CD4-positive, alpha-beta memory T cell (primary cell): ENCODE data around the gene SIGLEC5. TPM values are rescaled to one million over a fixed set of nuclear protein-coding genes. Genes with fewer than 3 reads are reported as not detected.

Source experiments
- CTCF ChIA-PET: fragments of 350-600 bp; sonication (Branson Sonifier 250); formaldehyde crosslinking; loops from one replicate; lab custom pipeline; 2021; ENCODE audit warnings: inconsistent platforms; ENCODE audit not compliant: partially characterized antibody; lab: Charles Lee
- POLR2A ChIA-PET: fragments of 350-600 bp; sonication (Branson Sonifier 250); formaldehyde crosslinking; loops from one replicate; lab custom pipeline; 2021; ENCODE audit not compliant: partially characterized antibody; lab: Charles Lee
- DNase-seq, 5 donors: peaks; one replicate each; pipeline versions ENCODE4 v3.0.0 to v3.0.0-alpha.2; 2020 to 2022; ENCODE audit warnings: mixed read lengths in 1 of 5
- H3K27ac ChIP-seq: one replicate; pipeline ENCODE4 v1.7.0; 2013; ENCODE audit warnings: low read depth, low read length
- H3K27me3 ChIP-seq: 2 replicates; pipeline ENCODE4 v1.7.0; 2013; ENCODE audit warnings: mild to moderate bottlenecking, low read length, moderate library complexity; ENCODE audit not compliant: insufficient read depth
- H3K36me3 ChIP-seq: 2 replicates; pipeline ENCODE4 v1.7.0; 2013; ENCODE audit warnings: mild to moderate bottlenecking, low read length, moderate library complexity; ENCODE audit not compliant: insufficient read depth
- H3K4me1 ChIP-seq: 2 replicates; pipeline ENCODE4 v1.7.0; 2013; ENCODE audit warnings: mild to moderate bottlenecking, low read length, moderate library complexity; ENCODE audit not compliant: insufficient read depth
- H3K4me3 ChIP-seq, 2 donors: one replicate each; pipeline ENCODE4 v1.7.0; 2013; ENCODE audit warnings: low read length in 2 of 2, mild to moderate bottlenecking in 1 of 2
- H3K9me3 ChIP-seq, 2 donors: one replicate each; pipeline ENCODE4 v1.7.0; 2013; ENCODE audit warnings: low read length in 2 of 2, control low read depth in 1 of 2; ENCODE audit not compliant: control insufficient read depth in 1 of 2
- H3K27ac Mint-ChIP-seq, 7 donors: one replicate each; pipeline ENCODE4 v1.8.0; 2020 to 2021; ENCODE audit warnings: mixed read lengths in 7 of 7, mild to moderate bottlenecking in 6 of 7, inconsistent platforms in 3 of 7, moderate library complexity in 3 of 7
- H3K27me3 Mint-ChIP-seq, 2 donors: one replicate each; pipeline ENCODE4 v1.8.0; 2020 to 2021; ENCODE audit warnings: mixed read lengths in 2 of 2
- H3K36me3 Mint-ChIP-seq, 2 donors: one replicate each; pipeline ENCODE4 v1.8.0; 2020 to 2021; ENCODE audit warnings: mixed read lengths in 2 of 2, inconsistent platforms in 1 of 2, mild to moderate bottlenecking in 1 of 2
- H3K4me1 Mint-ChIP-seq, 4 donors: one replicate each; pipeline ENCODE4 v1.8.0; 2020 to 2021; ENCODE audit warnings: mixed read lengths in 4 of 4, mild to moderate bottlenecking in 1 of 4
- H3K4me3 Mint-ChIP-seq, 8 donors: one replicate each; pipeline ENCODE4 v1.8.0; 2020 to 2021; ENCODE audit warnings: mixed read lengths in 8 of 8, mild to moderate bottlenecking in 7 of 8, moderate library complexity in 6 of 8, inconsistent platforms in 3 of 8
- H3K9me3 Mint-ChIP-seq, 8 donors: one replicate each; pipeline ENCODE4 v1.8.0; 2020 to 2021; ENCODE audit warnings: mixed read lengths in 8 of 8, mild to moderate bottlenecking in 5 of 8, inconsistent platforms in 3 of 8, moderate library complexity in 1 of 8
- intact Hi-C: fragments of 100-400 bp; cut with micrococcal nuclease; formaldehyde crosslinking; loops from one replicate; pipeline ENCODE4 v1.15.1; 2023
- polyA plus RNA-seq, 2 donors: library from polyadenylated mRNA; unstranded; fragments of 300-500 nt; fragmentation: Illumina TruSeq; gene quantifications; one replicate each; pipeline ENCODE4 v1.2.3, GENCODE V29; 2021
- total RNA-seq, 2 experiments: library from RNA; stranded (reverse); gene quantifications; one replicate each; pipeline ENCODE4 v1.2.3, GENCODE V29; 2021

The SIGLEC5 gene
- total and polyA plus RNA-seq, 4 experiments from 2014 or later: not detected

GRCh38 chr19:51644636-51645271 is 14.6 kb upstream of the SIGLEC5 start:
- Histone ChIP-seq H3K9me3 (no peaks in the 10 kb centered on the region), H3K27me3 (no peaks in the 10 kb centered on the region), H3K27ac (no peak overlapping the region), H3K4me1 (no peaks in the 10 kb centered on the region), H3K36me3 (no peaks in the 10 kb centered on the region), H3K4me3 (no peak overlapping the region)
- no peak for DNase-seq
- ChIA-PET CTCF (interaction anchor here (0.6 to 2.2 kb wide), 3 partner anchors 10 to 15 kb away, joined by 3 to 9 read pairs (median 5); no protein-coding TSS in a partner anchor), POLR2A (no interaction called here)
- peak overlapping the region in 2 of 7 donors; percentile 7 to 39 for H3K27ac Mint-ChIP-seq
- H3K27me3 Mint-ChIP-seq: peaks cover 17 to 36% of the 10 kb centered on the region in 2 donors
- no peaks in the 10 kb centered on the region for H3K36me3 Mint-ChIP-seq
- H3K4me1 Mint-ChIP-seq: peaks cover 0 to 2% (median 0%) of the 10 kb centered on the region in 4 donors
- peaks cover 0 to 2% (median 0%) of the 10 kb centered on the region in 8 donors for H3K9me3 Mint-ChIP-seq
- intact Hi-C loops: no loop called here
- no peak overlapping the region for H3K4me3 Mint-ChIP-seq

DNA sequence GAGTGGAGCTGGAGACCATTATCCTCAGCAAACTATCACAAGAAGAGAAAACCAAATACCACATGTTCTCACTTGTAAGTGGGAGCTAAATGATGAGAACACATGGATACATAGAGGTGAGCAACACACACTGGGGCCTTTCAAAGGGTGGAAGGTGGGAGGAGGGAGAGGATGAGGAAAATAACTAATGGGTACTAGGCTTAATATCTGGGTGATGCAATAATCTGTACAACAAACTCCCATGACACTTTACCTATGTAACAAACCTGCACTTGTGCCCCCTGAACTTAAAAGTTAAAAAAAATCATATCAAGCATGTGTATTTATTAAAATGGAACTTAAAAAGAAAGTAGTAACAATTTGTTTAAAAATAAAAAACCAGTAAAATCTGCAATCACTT is 11.4 kb upstream of the SIGLEC5 start:
- ChIA-PET POLR2A (no interaction called here), CTCF (no interaction called here)
- Histone ChIP-seq H3K27ac (no peak overlapping the region), H3K27me3 (no peaks in the 10 kb centered on the region), H3K4me3 (no peak overlapping the region), H3K4me1 (no peaks in the 10 kb centered on the region), H3K9me3 (no peaks in the 10 kb centered on the region), H3K36me3 (no peaks in the 10 kb centered on the region)
- no peak for DNase-seq
- no peaks in the 10 kb centered on the region for H3K36me3 Mint-ChIP-seq
- H3K27ac Mint-ChIP-seq: peak overlapping the region in 1 of 7 donors; percentile 38
- peaks cover 0 to 15% (median 6%) of the 10 kb centered on the region in 8 donors for H3K9me3 Mint-ChIP-seq
- H3K4me3 Mint-ChIP-seq: no peak overlapping the region
- intact Hi-C loops: no loop called here
- peaks cover 0 to 2% (median 0%) of the 10 kb centered on the region in 4 donors for H3K4me1 Mint-ChIP-seq
- H3K27me3 Mint-ChIP-seq: peaks cover 21 to 39% of the 10 kb centered on the region in 2 donors

GRCh38 chr19:51640386-51640785 is 10.2 kb upstream of the SIGLEC5 start:
- Mint-ChIP-seq H3K4me3 (no peak overlapping the region), H3K9me3 (peaks cover 0 to 17% (median 6%) of the 10 kb centered on the region in 8 donors), H3K36me3 (no peaks in the 10 kb centered on the region), H3K4me1 (peaks cover 0 to 2% (median 0%) of the 10 kb centered on the region in 4 donors), H3K27me3 (peaks cover 21 to 40% of the 10 kb centered on the region in 2 donors), H3K27ac (no peak overlapping the region)
- intact Hi-C loops: no loop called here
- Histone ChIP-seq H3K27ac (no peak overlapping the region), H3K4me1 (no peaks in the 10 kb centered on the region), H3K36me3 (no peaks in the 10 kb centered on the region), H3K27me3 (no peaks in the 10 kb centered on the region), H3K4me3 (no peak overlapping the region), H3K9me3 (no peaks in the 10 kb centered on the region)
- no peak for DNase-seq
- ChIA-PET CTCF (interaction anchor here (1.0 kb wide), 1 partner anchor 18 kb away, joined by 3 read pairs; no protein-coding TSS in a partner anchor), POLR2A (no interaction called here)

DNA sequence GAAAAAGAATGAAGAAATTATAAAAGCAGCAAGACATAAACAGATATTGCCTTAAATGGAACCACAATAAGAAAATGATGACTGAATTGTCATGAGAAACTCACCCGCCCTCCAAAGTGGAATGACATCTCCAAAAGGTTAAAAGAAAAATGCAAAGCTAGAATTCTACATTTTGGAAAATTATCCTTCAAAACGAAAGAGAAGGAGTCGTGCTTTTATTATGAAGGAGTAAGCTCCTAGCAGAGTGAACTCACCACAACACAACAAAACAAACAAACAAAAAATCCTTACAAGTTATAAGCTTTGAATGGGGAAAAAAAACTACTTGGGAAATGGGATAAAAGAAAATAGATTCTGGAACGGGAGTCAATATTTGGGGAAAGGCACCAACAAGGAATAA is 9.7 kb upstream of the SIGLEC5 start:
- Histone ChIP-seq H3K4me1 (no peaks in the 10 kb centered on the region), H3K4me3 (no peak overlapping the region), H3K36me3 (no peaks in the 10 kb centered on the region), H3K27ac (no peak overlapping the region), H3K9me3 (no peaks in the 10 kb centered on the region), H3K27me3 (no peaks in the 10 kb centered on the region)
- Mint-ChIP-seq H3K4me3 (no peak overlapping the region), H3K27ac (no peak overlapping the region), H3K27me3 (peaks cover 21 to 40% of the 10 kb centered on the region in 2 donors), H3K36me3 (no peaks in the 10 kb centered on the region), H3K4me1 (peaks cover 0 to 2% (median 0%) of the 10 kb centered on the region in 4 donors), H3K9me3 (peaks cover 0 to 17% (median 6%) of the 10 kb centered on the region in 8 donors)
- POLR2A ChIA-PET: no interaction called here
- intact Hi-C loops: no loop called here
- DNase-seq: no peak
- CTCF ChIA-PET: interaction anchor here (1.0 kb wide), 1 partner anchor 19 kb away, joined by 3 read pairs; no protein-coding TSS in a partner anchor

- no peaks in the 10 kb centered on the region for H3K4me1 Mint-ChIP-seq
- ChIA-PET CTCF (interaction anchor here (1.5 kb wide), 1 partner anchor 22 kb away, joined by 4 read pairs; no protein-coding TSS in a partner anchor), POLR2A (no interaction called here)
- Histone ChIP-seq H3K27ac (no peak overlapping the region), H3K36me3 (no peaks in the 10 kb centered on the region), H3K9me3 (no peaks in the 10 kb centered on the region), H3K27me3 (no peaks in the 10 kb centered on the region), H3K4me3 (no peak overlapping the region), H3K4me1 (no peaks in the 10 kb centered on the region)
- H3K9me3 Mint-ChIP-seq: peaks cover 0 to 17% (median 6%) of the 10 kb centered on the region in 8 donors
- peaks cover 13 to 25% of the 10 kb centered on the region in 2 donors for H3K27me3 Mint-ChIP-seq
- no peak overlapping the region for H3K4me3 Mint-ChIP-seq
- H3K27ac Mint-ChIP-seq: no peak overlapping the region
- peak in 1 of 5 donors; percentile 8 for DNase-seq
- no peaks in the 10 kb centered on the region for H3K36me3 Mint-ChIP-seq
- intact Hi-C loops: no loop called here
These were observed 7.3 kb upstream of the SIGLEC5 start for GRCh38 chr19:51637362-51637978.

DNA sequence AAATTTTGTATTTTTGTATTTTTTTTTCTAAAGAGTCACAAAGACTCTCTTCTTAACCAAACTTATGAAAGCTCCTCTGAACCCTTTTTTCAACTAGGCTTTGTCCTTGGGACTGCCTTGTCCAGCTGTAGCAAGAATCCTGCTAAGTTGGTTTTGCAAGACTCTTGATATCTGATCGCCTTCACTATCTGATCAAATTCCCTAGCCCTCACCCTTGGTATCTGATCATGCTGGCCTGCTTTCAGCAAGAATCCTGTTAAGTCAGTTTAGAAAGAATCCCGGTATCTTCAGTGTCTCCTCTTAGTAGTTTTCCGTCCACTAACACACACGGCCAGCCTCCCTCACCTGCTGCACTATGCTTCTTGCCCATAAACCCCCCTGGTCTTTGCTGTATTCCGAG is 1.9 kb upstream of the SIGLEC5 start:
- no peak overlapping the region for H3K4me3 ChIP-seq
- no peaks in the 10 kb centered on the region for H3K4me1 ChIP-seq
- DNase-seq: no peak
- Mint-ChIP-seq H3K4me1 (no peaks in the 10 kb centered on the region), H3K4me3 (no peak overlapping the region), H3K27me3 (peaks cover 4 to 16% of the 10 kb centered on the region in 2 donors), H3K27ac (no peak overlapping the region), H3K9me3 (peaks cover 0 to 9% (median 2%) of the 10 kb centered on the region in 8 donors), H3K36me3 (no peaks in the 10 kb centered on the region)
- H3K9me3 ChIP-seq: no peaks in the 10 kb centered on the region
- POLR2A ChIA-PET: no interaction called here
- no peaks in the 10 kb centered on the region for H3K36me3 ChIP-seq
- intact Hi-C loops: no loop called here
- H3K27me3 ChIP-seq: no peaks in the 10 kb centered on the region
- H3K27ac ChIP-seq: no peak overlapping the region
- CTCF ChIA-PET: no interaction called here

- H3K4me1 Mint-ChIP-seq: no peaks in the 10 kb centered on the region
- no peaks in the 10 kb centered on the region for H3K36me3 Mint-ChIP-seq
- Histone ChIP-seq H3K9me3 (no peaks in the 10 kb centered on the region), H3K4me3 (no peak overlapping the region), H3K27me3 (no peaks in the 10 kb centered on the region), H3K4me1 (no peaks in the 10 kb centered on the region), H3K27ac (no peak overlapping the region), H3K36me3 (no peaks in the 10 kb centered on the region)
- DNase-seq: no peak
- CTCF ChIA-PET: no interaction called here
- peak overlapping the region in 1 of 8 donors; percentile 3 for H3K4me3 Mint-ChIP-seq
- intact Hi-C loops: no loop called here
- no peak overlapping the region for H3K27ac Mint-ChIP-seq
- H3K9me3 Mint-ChIP-seq: peaks cover 0 to 2% (median 0%) of the 10 kb centered on the region in 8 donors
- POLR2A ChIA-PET: no interaction called here
- peaks cover 4 to 26% of the 10 kb centered on the region in 2 donors for H3K27me3 Mint-ChIP-seq
These were observed 1.9 kb downstream of the SIGLEC5 start for GRCh38 chr19:51628153-51628939.
